ENCODE measurements around the gene OPCML.

OPCML gene

GRCh38 chr11:133331031-133331430 is 201.3 kb downstream of the OPCML start:
- TF ChIP-seq, protein P1, sequence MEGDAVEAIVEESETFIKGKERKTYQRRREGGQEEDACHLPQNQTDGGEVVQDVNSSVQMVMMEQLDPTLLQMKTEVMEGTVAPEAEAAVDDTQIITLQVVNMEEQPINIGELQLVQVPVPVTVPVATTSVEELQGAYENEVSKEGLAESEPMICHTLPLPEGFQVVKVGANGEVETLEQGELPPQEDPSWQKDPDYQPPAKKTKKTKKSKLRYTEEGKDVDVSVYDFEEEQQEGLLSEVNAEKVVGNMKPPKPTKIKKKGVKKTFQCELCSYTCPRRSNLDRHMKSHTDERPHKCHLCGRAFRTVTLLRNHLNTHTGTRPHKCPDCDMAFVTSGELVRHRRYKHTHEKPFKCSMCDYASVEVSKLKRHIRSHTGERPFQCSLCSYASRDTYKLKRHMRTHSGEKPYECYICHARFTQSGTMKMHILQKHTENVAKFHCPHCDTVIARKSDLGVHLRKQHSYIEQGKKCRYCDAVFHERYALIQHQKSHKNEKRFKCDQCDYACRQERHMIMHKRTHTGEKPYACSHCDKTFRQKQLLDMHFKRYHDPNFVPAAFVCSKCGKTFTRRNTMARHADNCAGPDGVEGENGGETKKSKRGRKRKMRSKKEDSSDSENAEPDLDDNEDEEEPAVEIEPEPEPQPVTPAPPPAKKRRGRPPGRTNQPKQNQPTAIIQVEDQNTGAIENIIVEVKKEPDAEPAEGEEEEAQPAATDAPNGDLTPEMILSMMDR (IDR thresholded peaks at IDR 0.05; ENCODE audit: control insufficient read depth, insufficient read depth, low read depth, low read length, missing control alignments) = no peak
- no peak overlapping the region for H3K4me3 ChIP-seq (ENCODE audit: control insufficient read depth, low read depth, low read length)
- DNase-seq (ENCODE audit: low read depth) = no peak

DNA sequence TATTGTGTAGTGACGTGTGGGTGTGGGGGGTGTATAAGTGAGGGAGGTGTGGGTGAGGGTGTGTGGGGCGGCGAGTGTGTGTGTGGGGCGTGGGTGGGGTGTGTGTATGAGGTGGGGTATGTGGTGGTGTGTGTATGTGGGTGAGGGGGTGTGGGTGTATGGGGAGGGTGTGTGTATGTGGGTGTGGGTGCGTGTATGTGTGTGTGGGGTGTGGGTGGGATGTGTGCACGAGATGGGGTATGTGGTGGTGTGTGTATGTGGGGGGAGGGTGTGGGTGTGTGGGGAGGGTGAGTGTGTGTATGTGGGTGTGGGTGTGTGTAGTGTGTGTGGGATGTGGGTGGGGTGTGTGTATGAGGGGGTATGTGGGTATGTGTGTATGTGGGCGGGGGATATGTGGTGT is 205.5 kb downstream of the OPCML start:
- no peak overlapping the region for H3K4me3 ChIP-seq (ENCODE audit: control insufficient read depth, low read depth, low read length)
- TF ChIP-seq, protein P1 (IDR thresholded peaks at IDR 0.05; ENCODE audit: control insufficient read depth, insufficient read depth, low read depth, low read length, missing control alignments) = no peak
- no peak for DNase-seq (ENCODE audit: low read depth)

DNA sequence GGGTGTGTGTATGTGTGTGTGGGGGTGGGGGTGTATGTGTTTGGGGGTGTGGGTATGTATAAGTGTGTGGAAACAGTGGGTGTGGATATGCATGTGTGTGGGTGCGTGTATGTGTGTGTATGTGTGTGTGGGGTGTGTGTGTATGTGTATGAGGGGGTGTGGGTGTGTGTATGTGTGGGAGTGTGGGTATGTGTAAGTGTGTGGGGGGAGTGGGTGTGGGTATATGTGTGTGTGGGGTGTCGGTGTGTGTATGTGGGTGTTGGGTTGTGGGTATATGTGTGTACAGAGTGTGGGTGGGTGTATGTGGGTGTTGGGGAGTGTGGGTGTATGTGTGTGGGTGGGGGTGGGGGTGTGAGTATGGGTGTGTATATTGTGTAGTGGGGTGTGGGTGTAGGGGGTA is 206.0 kb downstream of the OPCML start:
- TF ChIP-seq, protein P1 (IDR thresholded peaks at IDR 0.05; ENCODE audit: control insufficient read depth, insufficient read depth, low read depth, low read length, missing control alignments) = no peak
- DNase-seq (ENCODE audit: low read depth) = no peak
- no peak overlapping the region for H3K4me3 ChIP-seq (ENCODE audit: control insufficient read depth, low read depth, low read length)

DNA sequence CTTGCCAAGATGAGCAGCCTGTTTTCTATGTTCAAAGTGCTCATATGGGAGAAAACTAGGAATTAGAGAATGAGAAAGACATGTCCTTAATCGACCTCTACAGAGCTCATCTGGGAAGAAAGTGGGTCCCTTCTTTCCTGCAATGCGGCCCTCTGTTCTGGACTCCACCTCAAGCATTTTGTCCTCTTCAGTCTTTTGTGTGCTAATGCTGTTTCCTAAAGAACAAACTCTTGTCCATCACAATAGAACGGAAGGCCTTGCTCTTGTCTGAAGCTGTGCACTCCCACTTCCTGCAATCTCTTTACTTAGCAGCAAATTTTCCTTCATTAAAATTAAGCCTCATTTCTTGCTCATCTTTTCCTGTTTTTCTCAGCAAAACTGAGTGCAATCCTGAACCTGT is 206.6 kb downstream of the OPCML start:
- TF ChIP-seq, protein P1 (IDR thresholded peaks at IDR 0.05; ENCODE audit: control insufficient read depth, insufficient read depth, low read depth, low read length, missing control alignments) = no peak
- no peak overlapping the region for H3K4me3 ChIP-seq (ENCODE audit: control insufficient read depth, low read depth, low read length)
- DNase-seq (ENCODE audit: low read depth) = no peak

DNA sequence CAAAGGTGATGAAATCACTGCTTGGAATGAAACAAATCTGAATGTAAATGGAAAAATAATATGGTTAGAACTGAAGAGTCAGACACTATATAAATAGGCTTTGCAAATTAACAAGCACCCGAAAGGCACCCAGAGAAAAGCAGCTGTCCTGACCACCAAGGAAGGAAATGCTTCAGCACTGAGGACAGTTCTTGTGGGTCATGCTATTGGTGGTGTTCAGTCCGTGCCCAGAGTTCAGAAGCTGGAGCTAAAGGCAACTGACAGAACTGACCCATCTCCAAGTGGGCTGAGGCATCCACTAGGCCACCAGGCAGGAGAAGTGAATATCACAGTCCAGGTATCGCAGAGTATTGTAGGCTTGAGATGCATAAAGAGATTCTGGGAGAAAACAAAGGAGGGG is 208.9 kb downstream of the OPCML start:
- TF ChIP-seq, protein P1 (IDR thresholded peaks at IDR 0.05; ENCODE audit: control insufficient read depth, insufficient read depth, low read depth, low read length, missing control alignments) = no peak
- no peak for DNase-seq (ENCODE audit: low read depth)
- H3K4me3 ChIP-seq (ENCODE audit: control insufficient read depth, low read depth, low read length) = no peak overlapping the region

- H3K4me3 ChIP-seq (ENCODE audit: control insufficient read depth, low read depth, low read length) = no peak overlapping the region
- no peak for DNase-seq (ENCODE audit: low read depth)
- TF ChIP-seq, protein P1 (IDR thresholded peaks at IDR 0.05; ENCODE audit: control insufficient read depth, insufficient read depth, low read depth, low read length, missing control alignments) = no peak
Measured at GRCh38 chr11:133318221-133318620, 214.1 kb downstream of the OPCML start.

DNA sequence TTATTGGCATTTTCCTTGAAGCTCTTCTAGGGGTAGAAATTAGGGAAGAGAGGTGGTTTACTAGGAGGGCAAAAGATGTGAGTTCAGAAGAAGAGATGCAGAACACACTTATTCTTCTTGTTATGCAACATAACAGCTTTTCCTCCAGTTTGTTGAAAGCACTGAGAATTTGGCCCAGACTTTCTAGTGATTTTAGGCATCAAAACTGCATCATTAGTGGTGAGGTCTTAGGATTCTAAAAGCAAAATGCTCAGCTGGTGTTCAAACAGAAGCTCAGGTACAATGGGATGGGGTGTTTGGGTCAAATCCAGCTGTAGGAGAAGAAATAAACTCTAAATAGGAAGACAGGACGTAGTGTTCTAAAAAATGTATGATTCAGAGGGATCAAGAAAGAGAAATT is 221.1 kb downstream of the OPCML start:
- DNase-seq (ENCODE audit: low read depth) = no peak
- H3K4me3 ChIP-seq (ENCODE audit: control insufficient read depth, low read depth, low read length) = no peak overlapping the region
- TF ChIP-seq, protein P1 (IDR thresholded peaks at IDR 0.05; ENCODE audit: control insufficient read depth, insufficient read depth, low read depth, low read length, missing control alignments) = no peak

All from AG09309 (cell line).